WI38 (cell line): ENCODE measurements around the gene TMEM192.
"Not testable (repeated sequence)": the region's sequence is repeated elsewhere in the genome, so short reads cannot be mapped to it uniquely, and the experiment has no call there.

Experiments
- H3K4me3 ChIP-seq: 2 replicates; pipeline ENCODE4 v1.5.1; 2011; ENCODE audit warnings: low read depth, mild to moderate bottlenecking, control low read depth, low read length
- TF ChIP-seq, protein P1 (sequence below): IDR thresholded peaks from 2 replicates; pipeline ENCODE4 v1.5.1; 2012; ENCODE audit warnings: low read depth, mild to moderate bottlenecking, control low read depth, low read length

TMEM192 gene

DNA sequence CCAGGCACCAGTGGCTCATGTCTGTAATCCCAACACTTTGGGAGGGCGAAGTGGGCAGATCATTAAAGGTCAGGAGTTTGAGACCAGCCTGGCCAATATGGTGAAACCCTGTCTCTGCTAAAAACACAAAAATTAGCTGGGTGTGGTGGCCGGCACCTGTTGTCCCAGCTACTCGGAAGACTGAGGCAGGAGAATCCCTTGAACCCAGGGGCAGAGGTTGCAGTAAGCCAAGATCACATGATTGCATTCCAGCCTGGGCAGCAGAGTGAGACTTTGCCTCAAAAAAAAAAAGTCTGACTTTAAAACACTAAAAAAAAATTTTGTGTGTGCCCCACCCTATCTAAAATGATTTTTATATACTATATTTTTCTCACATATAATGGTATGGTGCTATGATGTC is 26.2 kb upstream of the TMEM192 start:
- TF ChIP-seq, protein P1, sequence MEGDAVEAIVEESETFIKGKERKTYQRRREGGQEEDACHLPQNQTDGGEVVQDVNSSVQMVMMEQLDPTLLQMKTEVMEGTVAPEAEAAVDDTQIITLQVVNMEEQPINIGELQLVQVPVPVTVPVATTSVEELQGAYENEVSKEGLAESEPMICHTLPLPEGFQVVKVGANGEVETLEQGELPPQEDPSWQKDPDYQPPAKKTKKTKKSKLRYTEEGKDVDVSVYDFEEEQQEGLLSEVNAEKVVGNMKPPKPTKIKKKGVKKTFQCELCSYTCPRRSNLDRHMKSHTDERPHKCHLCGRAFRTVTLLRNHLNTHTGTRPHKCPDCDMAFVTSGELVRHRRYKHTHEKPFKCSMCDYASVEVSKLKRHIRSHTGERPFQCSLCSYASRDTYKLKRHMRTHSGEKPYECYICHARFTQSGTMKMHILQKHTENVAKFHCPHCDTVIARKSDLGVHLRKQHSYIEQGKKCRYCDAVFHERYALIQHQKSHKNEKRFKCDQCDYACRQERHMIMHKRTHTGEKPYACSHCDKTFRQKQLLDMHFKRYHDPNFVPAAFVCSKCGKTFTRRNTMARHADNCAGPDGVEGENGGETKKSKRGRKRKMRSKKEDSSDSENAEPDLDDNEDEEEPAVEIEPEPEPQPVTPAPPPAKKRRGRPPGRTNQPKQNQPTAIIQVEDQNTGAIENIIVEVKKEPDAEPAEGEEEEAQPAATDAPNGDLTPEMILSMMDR: no peak
- no peak overlapping the region for H3K4me3 ChIP-seq

DNA sequence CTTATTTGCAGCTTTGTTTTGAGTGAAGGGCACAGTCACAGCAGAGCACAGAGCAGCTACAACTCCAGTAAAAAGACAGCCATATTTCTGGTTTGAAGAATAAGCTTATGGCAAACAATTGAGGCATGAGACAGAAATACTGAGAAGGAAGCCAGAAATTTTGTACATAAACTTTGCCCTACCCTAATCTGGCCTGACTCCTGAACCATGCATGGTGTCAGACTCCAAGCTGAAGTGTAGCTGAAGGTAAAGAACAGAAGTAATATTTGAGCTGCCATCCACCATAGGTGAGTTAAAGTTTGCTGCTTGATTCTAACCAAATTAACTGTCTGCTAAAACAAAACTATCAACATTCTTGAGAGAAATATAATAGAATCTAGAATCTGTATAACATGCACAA is 24.5 kb upstream of the TMEM192 start:
- TF ChIP-seq, protein P1: no peak
- H3K4me3 ChIP-seq: no peak overlapping the region

DNA sequence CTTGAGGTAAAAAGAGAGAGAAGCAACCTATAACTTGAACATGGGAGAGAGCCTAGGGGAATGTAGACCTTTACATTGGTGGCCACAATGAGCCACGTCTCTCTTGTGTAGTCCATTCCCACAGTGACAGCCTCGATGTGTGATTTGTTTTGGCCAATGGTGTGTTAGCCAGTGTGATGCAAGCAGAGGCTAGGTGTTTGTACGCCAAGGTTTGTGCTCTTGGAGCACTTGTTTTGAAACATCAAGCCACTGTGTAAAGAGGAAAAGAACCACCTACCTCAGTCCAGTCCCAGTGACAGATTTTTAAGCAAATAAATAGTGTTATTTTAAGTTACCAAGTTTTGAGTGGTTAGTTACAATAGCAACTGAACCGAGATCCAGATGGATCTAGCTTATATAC is 23.9 kb upstream of the TMEM192 start:
- TF ChIP-seq, protein P1: no peak
- H3K4me3 ChIP-seq: no peak overlapping the region

DNA sequence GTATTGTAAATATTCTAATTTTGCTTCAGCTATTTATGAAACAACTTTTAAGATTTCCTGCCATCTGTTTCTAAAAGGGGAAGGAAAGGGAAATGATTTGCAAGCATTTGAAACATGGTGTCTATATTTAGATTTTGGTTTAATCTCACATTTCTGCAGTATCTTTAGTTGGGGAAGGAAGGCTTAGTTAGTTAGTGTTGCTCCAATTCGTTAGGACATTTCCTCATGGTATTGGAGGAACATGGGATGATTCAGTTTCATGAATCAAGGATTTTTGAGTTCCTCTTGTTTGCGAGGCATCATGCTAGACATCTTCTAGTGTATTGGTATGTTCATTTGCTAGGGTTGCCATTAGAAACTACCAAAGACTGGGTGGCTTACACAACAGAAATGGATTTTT is 20.5 kb upstream of the TMEM192 start:
- TF ChIP-seq, protein P1: no peak
- H3K4me3 ChIP-seq: no peak overlapping the region

DNA sequence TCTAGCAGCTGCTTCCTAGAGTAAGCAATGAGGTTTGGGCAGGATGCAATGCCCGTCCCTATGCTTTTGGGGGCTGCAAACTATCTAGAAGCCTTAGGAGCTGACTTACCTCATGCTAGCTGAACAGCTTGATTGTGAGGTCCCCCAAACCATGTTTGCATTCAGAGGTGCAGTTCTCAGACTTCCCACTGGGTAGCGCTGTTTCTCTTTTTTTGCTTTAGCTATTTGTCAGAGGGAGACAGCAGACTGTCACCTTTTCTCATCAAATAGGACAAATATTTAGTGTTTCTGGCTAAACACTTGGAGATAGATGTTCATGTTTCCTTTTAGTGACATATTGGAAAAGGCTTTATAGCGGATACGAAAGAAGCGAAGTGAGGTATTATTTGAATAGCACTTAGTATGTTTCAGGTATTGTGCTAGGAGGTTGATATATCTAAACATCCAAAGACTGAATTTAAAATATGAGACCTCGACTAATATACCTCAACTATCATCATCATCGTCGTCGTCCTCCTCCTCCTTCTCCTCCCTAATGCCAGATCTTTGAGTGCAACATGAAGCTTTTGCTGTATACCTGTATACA is 18.7 kb upstream of the TMEM192 start:
- TF ChIP-seq, protein P1: peak; percentile 93
- no peak overlapping the region for H3K4me3 ChIP-seq

DNA sequence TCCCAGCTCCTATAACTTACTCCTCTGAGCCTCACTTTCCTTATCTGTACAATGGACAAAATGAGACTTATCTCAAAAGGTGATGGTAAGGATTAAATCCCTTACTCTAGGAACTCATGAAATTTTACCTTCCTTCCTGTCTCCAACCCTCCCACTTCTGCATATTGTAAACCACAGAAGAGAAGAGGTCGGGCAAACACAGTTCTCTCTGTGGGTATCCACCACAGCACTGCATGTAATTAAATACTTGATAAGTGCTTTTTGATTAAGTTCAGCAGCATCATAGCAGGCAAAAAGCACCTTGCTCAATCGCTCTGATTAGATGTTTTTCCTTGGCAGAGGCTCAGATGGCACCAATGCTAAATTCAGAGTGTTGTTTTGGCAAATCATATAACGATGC is 17.3 kb upstream of the TMEM192 start:
- no peak overlapping the region for H3K4me3 ChIP-seq

DNA sequence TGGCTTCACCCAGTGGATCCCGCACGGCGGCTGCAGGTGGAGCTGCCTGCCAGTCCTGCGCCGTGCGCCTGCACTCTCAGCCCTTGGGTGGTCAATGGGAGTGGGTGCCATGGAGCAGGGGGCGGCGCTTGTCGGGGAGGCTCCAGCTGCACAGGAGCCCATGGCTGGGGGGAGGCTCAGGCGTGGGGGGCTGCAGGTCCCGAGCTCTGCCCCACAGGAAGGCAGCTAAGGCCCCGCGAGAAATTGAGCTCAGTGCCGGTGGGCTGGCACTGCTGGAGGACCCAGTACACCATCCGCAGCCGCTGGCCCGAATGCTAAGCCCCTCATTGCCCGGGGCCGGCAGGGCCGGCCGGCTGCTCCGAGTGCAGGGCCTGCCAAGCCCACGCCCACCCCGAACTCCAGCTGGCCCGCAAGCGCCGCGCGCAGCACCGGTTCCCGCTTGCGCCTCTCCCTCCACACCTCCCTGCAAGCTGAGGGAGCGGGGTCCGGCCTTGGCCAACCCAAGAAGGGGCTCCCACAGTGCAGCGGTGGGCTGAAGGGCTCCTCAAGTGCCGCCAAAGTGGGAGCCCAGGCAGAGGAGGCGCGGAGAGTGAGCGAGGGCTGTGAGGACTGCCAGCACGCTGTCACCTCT is 13.3 kb upstream of the TMEM192 start:
- not testable (repeated sequence) for H3K4me3 ChIP-seq

More for the DNA sequence above, 17.3 kb upstream of the TMEM192 start:
- TF ChIP-seq, protein P1: no peak

DNA sequence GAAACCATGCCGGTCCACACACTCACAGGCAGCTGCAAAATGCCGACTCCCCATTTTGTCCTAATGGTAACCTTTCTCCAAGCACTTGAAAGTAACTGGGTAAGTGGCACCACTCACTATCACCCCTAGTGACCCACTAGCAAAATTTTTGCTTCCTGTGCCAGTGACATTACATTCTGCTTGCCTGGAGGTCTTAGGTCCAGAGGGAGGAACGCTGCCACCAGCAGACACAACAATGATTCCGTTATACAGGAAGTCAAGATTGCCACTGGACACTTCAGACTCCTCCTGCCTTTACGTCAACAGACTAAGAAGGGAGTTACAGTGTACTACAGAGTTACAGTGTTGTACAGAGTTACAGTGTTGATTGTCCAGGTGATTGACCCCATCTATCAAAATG is 11.8 kb upstream of the TMEM192 start:
- TF ChIP-seq, protein P1: no peak
- no peak overlapping the region for H3K4me3 ChIP-seq
